ENCODE results near the gene PLCD3. TPM values are rescaled to one million over a fixed set of nuclear protein-coding genes. Genes with fewer than 3 reads are reported as not detected.

Gene PLCD3
- total and polyA plus RNA-seq, 10 of the 15 experiments (the other 5 are each of a cell fraction or from before 2014, with no cell fraction given): 0.02 to 1.6 (median 0.44) TPM

GRCh38 chr17:45102856-45103255 lies 29.5 kb downstream of the PLCD3 start (continued):
- TF ChIP-seq NKRF (conservative IDR thresholded peaks at IDR 0.05) (no peak), POLR2A (IDR thresholded peaks at IDR 0.05; ENCODE audit: low read depth, low read length) (no peak), TCF3 (IDR thresholded peaks at IDR 0.05; ENCODE audit: borderline replicate concordance, insufficient read depth, low read depth, low read length) (no peak), IRF3 (IDR thresholded peaks at IDR 0.05) (no peak), JUNB (IDR thresholded peaks at IDR 0.05) (no peak), ZNF687 (IDR thresholded peaks at IDR 0.05) (no peak), PBX3 (IDR thresholded peaks at IDR 0.05; ENCODE audit: insufficient replicate concordance, low read depth, low read length) (no peak), HDGF (IDR thresholded peaks at IDR 0.05) (no peak)
